Measurements from ENCODE around the gene IGDCC3. TPM values are rescaled to one million over a fixed set of nuclear protein-coding genes. Genes with fewer than 3 reads are reported as not detected.

The IGDCC3 gene
- 0.40 TPM for total RNA-seq
- long read RNA-seq, partial matches to known transcripts = 1 of 1 reads
- long read RNA-seq, other reads (novel, unspliced or antisense) = 0 of 1 reads

- intact Hi-C loops (cut with DNase I) = no loop called here
- no peak for DNase-seq
- ATAC-seq (ENCODE audit: poor library complexity) = peak; percentile 14
These were observed at the start of gene IGDCC3 for GRCh38 chr15:65377976-65378366. IGDCC3 (minus strand) TSS chr15:65378002; CDS start chr15:65377788, 214 bp downstream.

- intact Hi-C loops (cut with DNase I) = no loop called here
- DNase-seq = no peak
These were observed 48.5 kb upstream of the IGDCC3 start for GRCh38 chr15:65426216-65426853.

GRCh38 chr15:65424683-65425082 is 46.9 kb upstream of the IGDCC3 start:
- intact Hi-C loops (cut with DNase I) = no loop called here
- ATAC-seq (ENCODE audit: poor library complexity) (no peak), DNase-seq (no peak)

More at GRCh38 chr15:65426216-65426853, 48.5 kb upstream of the IGDCC3 start:
- no peak for ATAC-seq (ENCODE audit: poor library complexity)

GRCh38 chr15:65423976-65424679 is 46.3 kb upstream of the IGDCC3 start:
- intact Hi-C loops (cut with DNase I) = no loop called here
- ATAC-seq (ENCODE audit: poor library complexity) (no peak), DNase-seq (no peak)

GRCh38 chr15:65423150-65423975 is 45.6 kb upstream of the IGDCC3 start:
- ATAC-seq (ENCODE audit: poor library complexity) = no peak
- DNase-seq = no peak
- intact Hi-C loops (cut with DNase I) = no loop called here

- intact Hi-C loops (cut with DNase I) = no loop called here
These were observed 43.8 kb upstream of the IGDCC3 start for GRCh38 chr15:65421360-65422215.

GRCh38 chr15:65420975-65421359 is 43.2 kb upstream of the IGDCC3 start:
- no peak for ATAC-seq (ENCODE audit: poor library complexity)
- no peak for DNase-seq
- intact Hi-C loops (cut with DNase I) = no loop called here

More at GRCh38 chr15:65421360-65422215, 43.8 kb upstream of the IGDCC3 start:
- DNase-seq = peak; percentile 78
- peak; percentile 38 for ATAC-seq (ENCODE audit: poor library complexity)

GRCh38 chr15:65418596-65418995 is 40.8 kb upstream of the IGDCC3 start:
- intact Hi-C loops (cut with DNase I) = no loop called here
- no peak for ATAC-seq (ENCODE audit: poor library complexity)

GRCh38 chr15:65416845-65417416 is 39.1 kb upstream of the IGDCC3 start:
- intact Hi-C loops (cut with DNase I) = no loop called here
- ATAC-seq (ENCODE audit: poor library complexity) = peak; percentile 66
- DNase-seq = peak; percentile 72

More at GRCh38 chr15:65418596-65418995, 40.8 kb upstream of the IGDCC3 start:
- no peak for DNase-seq

GRCh38 chr15:65414841-65415621 is 37.2 kb upstream of the IGDCC3 start:
- ATAC-seq (ENCODE audit: poor library complexity) (peak; percentile 70), DNase-seq (peak; percentile 60)
- intact Hi-C loops (cut with DNase I) = no loop called here

- DNase-seq = no peak
- no peak for ATAC-seq (ENCODE audit: poor library complexity)
- intact Hi-C loops (cut with DNase I) = no loop called here
These were observed 36.0 kb upstream of the IGDCC3 start for GRCh38 chr15:65413760-65414144.

GRCh38 chr15:65413051-65413759 is 35.4 kb upstream of the IGDCC3 start:
- no peak for ATAC-seq (ENCODE audit: poor library complexity)
- intact Hi-C loops (cut with DNase I) = no loop called here
- DNase-seq = no peak

GRCh38 chr15:65412556-65412955 is 34.8 kb upstream of the IGDCC3 start:
- DNase-seq (no peak), ATAC-seq (ENCODE audit: poor library complexity) (no peak)
- intact Hi-C loops (cut with DNase I) = no loop called here

GRCh38 chr15:65411465-65412071 is 33.8 kb upstream of the IGDCC3 start:
- intact Hi-C loops (cut with DNase I) = no loop called here
- ATAC-seq (ENCODE audit: poor library complexity) = no peak
- no peak for DNase-seq

- ATAC-seq (ENCODE audit: poor library complexity) = no peak
- intact Hi-C loops (cut with DNase I) = no loop called here
- no peak for DNase-seq
These were observed 33.2 kb upstream of the IGDCC3 start for GRCh38 chr15:65410972-65411371.

GRCh38 chr15:65410036-65410435 is 32.2 kb upstream of the IGDCC3 start:
- intact Hi-C loops (cut with DNase I) = no loop called here
- DNase-seq = no peak
- ATAC-seq (ENCODE audit: poor library complexity) = no peak

Data from Right ventricle myocardium superior (tissue), 1 donor.